ENCODE results near the gene IL37.

IL37 gene

GRCh38 chr2:112879491-112880041, 31.4 kb upstream of the IL37 start:
- H3K4me1 ChIP-seq (ENCODE audit: control insufficient read depth, insufficient read depth, low read length, unreplicated experiment), result peaks cover 43% of the 10 kb centered on the region
- no peaks in the 10 kb centered on the region for H3K79me2 ChIP-seq (ENCODE audit: control insufficient read depth, insufficient read depth, low read length, unreplicated experiment)
- no peaks in the 10 kb centered on the region for H3K36me3 ChIP-seq (ENCODE audit: insufficient read depth, low read length)
- peak overlapping the region; percentile 77 for H3K27ac ChIP-seq (ENCODE audit: low read depth, low read length)
- no peak overlapping the region for H3K4me3 ChIP-seq (ENCODE audit: low read depth, low read length)
- no peak overlapping the region for H2AFZ ChIP-seq (ENCODE audit: low read length, unreplicated experiment)
- no peaks in the 10 kb centered on the region for H3K27me3 ChIP-seq (ENCODE audit: insufficient read depth, low read length)

- no peak overlapping the region for H2AFZ ChIP-seq (ENCODE audit: low read length, unreplicated experiment)
- peaks cover 43% of the 10 kb centered on the region for H3K4me1 ChIP-seq (ENCODE audit: control insufficient read depth, insufficient read depth, low read length, unreplicated experiment)
- peak overlapping the region; percentile 77 for H3K27ac ChIP-seq (ENCODE audit: low read depth, low read length)
- H3K27me3 ChIP-seq (ENCODE audit: insufficient read depth, low read length), result no peaks in the 10 kb centered on the region
- H3K36me3 ChIP-seq (ENCODE audit: insufficient read depth, low read length), result no peaks in the 10 kb centered on the region
- no peaks in the 10 kb centered on the region for H3K79me2 ChIP-seq (ENCODE audit: control insufficient read depth, insufficient read depth, low read length, unreplicated experiment)
- H3K4me3 ChIP-seq (ENCODE audit: low read depth, low read length), result no peak overlapping the region
These were observed 30.9 kb upstream of the IL37 start for GRCh38 chr2:112880091-112880531.

GRCh38 chr2:112880696-112881095, 30.3 kb upstream of the IL37 start:
- Histone ChIP-seq H3K27me3 (ENCODE audit: insufficient read depth, low read length) (no peaks in the 10 kb centered on the region), H2AFZ (ENCODE audit: low read length, unreplicated experiment) (peak overlapping the region; percentile 17), H3K79me2 (ENCODE audit: control insufficient read depth, insufficient read depth, low read length, unreplicated experiment) (no peaks in the 10 kb centered on the region), H3K4me3 (ENCODE audit: low read depth, low read length) (no peak overlapping the region; the same call in 1 of the 2 replicates), H3K4me1 (ENCODE audit: control insufficient read depth, insufficient read depth, low read length, unreplicated experiment) (peaks cover 43% of the 10 kb centered on the region), H3K36me3 (ENCODE audit: insufficient read depth, low read length) (no peaks in the 10 kb centered on the region), H3K27ac (ENCODE audit: low read depth, low read length) (peak overlapping the region; percentile 77)

GRCh38 chr2:112881217-112881985, 29.6 kb upstream of the IL37 start:
- no peaks in the 10 kb centered on the region for H3K79me2 ChIP-seq (ENCODE audit: control insufficient read depth, insufficient read depth, low read length, unreplicated experiment)
- H3K27ac ChIP-seq (ENCODE audit: low read depth, low read length), result peak overlapping the region; percentile 77
- no peaks in the 10 kb centered on the region for H3K36me3 ChIP-seq (ENCODE audit: insufficient read depth, low read length)
- no peak overlapping the region for H3K4me3 ChIP-seq (ENCODE audit: low read depth, low read length)
- peaks cover 43% of the 10 kb centered on the region for H3K4me1 ChIP-seq (ENCODE audit: control insufficient read depth, insufficient read depth, low read length, unreplicated experiment)
- no peak overlapping the region for H2AFZ ChIP-seq (ENCODE audit: low read length, unreplicated experiment)
- no peaks in the 10 kb centered on the region for H3K27me3 ChIP-seq (ENCODE audit: insufficient read depth, low read length)

- peaks cover 29% of the 10 kb centered on the region for H3K4me1 ChIP-seq (ENCODE audit: control insufficient read depth, insufficient read depth, low read length, unreplicated experiment)
- H3K36me3 ChIP-seq (ENCODE audit: insufficient read depth, low read length), result no peaks in the 10 kb centered on the region
- H2AFZ ChIP-seq (ENCODE audit: low read length, unreplicated experiment), result no peak overlapping the region
- no peak overlapping the region for H3K4me3 ChIP-seq (ENCODE audit: low read depth, low read length)
- H3K27ac ChIP-seq (ENCODE audit: low read depth, low read length), result no peak overlapping the region
- H3K27me3 ChIP-seq (ENCODE audit: insufficient read depth, low read length), result no peaks in the 10 kb centered on the region
- H3K79me2 ChIP-seq (ENCODE audit: control insufficient read depth, insufficient read depth, low read length, unreplicated experiment), result no peaks in the 10 kb centered on the region
These were observed 27.3 kb upstream of the IL37 start for GRCh38 chr2:112883669-112884068.

- Histone ChIP-seq H3K4me3 (ENCODE audit: low read depth, low read length) (no peak overlapping the region), H3K27me3 (ENCODE audit: insufficient read depth, low read length) (no peaks in the 10 kb centered on the region), H3K36me3 (ENCODE audit: insufficient read depth, low read length) (no peaks in the 10 kb centered on the region), H3K27ac (ENCODE audit: low read depth, low read length) (no peak overlapping the region), H3K79me2 (ENCODE audit: control insufficient read depth, insufficient read depth, low read length, unreplicated experiment) (no peaks in the 10 kb centered on the region), H2AFZ (ENCODE audit: low read length, unreplicated experiment) (no peak overlapping the region), H3K4me1 (ENCODE audit: control insufficient read depth, insufficient read depth, low read length, unreplicated experiment) (peaks cover 23% of the 10 kb centered on the region)
These were observed 26.0 kb upstream of the IL37 start for GRCh38 chr2:112884869-112885505.

GRCh38 chr2:112885506-112885902, 25.5 kb upstream of the IL37 start:
- H3K27me3 ChIP-seq (ENCODE audit: insufficient read depth, low read length), result no peaks in the 10 kb centered on the region
- peaks cover 18% of the 10 kb centered on the region for H3K4me1 ChIP-seq (ENCODE audit: control insufficient read depth, insufficient read depth, low read length, unreplicated experiment)
- H3K79me2 ChIP-seq (ENCODE audit: control insufficient read depth, insufficient read depth, low read length, unreplicated experiment), result no peaks in the 10 kb centered on the region
- no peak overlapping the region for H3K27ac ChIP-seq (ENCODE audit: low read depth, low read length)
- no peak overlapping the region for H2AFZ ChIP-seq (ENCODE audit: low read length, unreplicated experiment)
- H3K4me3 ChIP-seq (ENCODE audit: low read depth, low read length), result no peak overlapping the region
- no peaks in the 10 kb centered on the region for H3K36me3 ChIP-seq (ENCODE audit: insufficient read depth, low read length)

- peaks cover 11% of the 10 kb centered on the region for H3K4me1 ChIP-seq (ENCODE audit: control insufficient read depth, insufficient read depth, low read length, unreplicated experiment)
- no peak overlapping the region for H3K27ac ChIP-seq (ENCODE audit: low read depth, low read length)
- H3K27me3 ChIP-seq (ENCODE audit: insufficient read depth, low read length), result no peaks in the 10 kb centered on the region
- H3K79me2 ChIP-seq (ENCODE audit: control insufficient read depth, insufficient read depth, low read length, unreplicated experiment), result no peaks in the 10 kb centered on the region
- no peaks in the 10 kb centered on the region for H3K36me3 ChIP-seq (ENCODE audit: insufficient read depth, low read length)
- H3K4me3 ChIP-seq (ENCODE audit: low read depth, low read length), result no peak overlapping the region
- no peak overlapping the region for H2AFZ ChIP-seq (ENCODE audit: low read length, unreplicated experiment)
These were observed 24.7 kb upstream of the IL37 start for GRCh38 chr2:112886291-112886690.

GRCh38 chr2:112887964-112888749, 22.8 kb upstream of the IL37 start:
- Histone ChIP-seq H3K4me3 (ENCODE audit: low read depth, low read length) (no peak overlapping the region), H3K36me3 (ENCODE audit: insufficient read depth, low read length) (no peaks in the 10 kb centered on the region), H3K4me1 (ENCODE audit: control insufficient read depth, insufficient read depth, low read length, unreplicated experiment) (no peaks in the 10 kb centered on the region), H3K27me3 (ENCODE audit: insufficient read depth, low read length) (no peaks in the 10 kb centered on the region), H3K79me2 (ENCODE audit: control insufficient read depth, insufficient read depth, low read length, unreplicated experiment) (no peaks in the 10 kb centered on the region), H2AFZ (ENCODE audit: low read length, unreplicated experiment) (no peak overlapping the region), H3K27ac (ENCODE audit: low read depth, low read length) (no peak overlapping the region)

GRCh38 chr2:112889976-112890375, 21.0 kb upstream of the IL37 start:
- H3K4me1 ChIP-seq (ENCODE audit: control insufficient read depth, insufficient read depth, low read length, unreplicated experiment), result no peaks in the 10 kb centered on the region
- no peaks in the 10 kb centered on the region for H3K36me3 ChIP-seq (ENCODE audit: insufficient read depth, low read length)
- H3K27me3 ChIP-seq (ENCODE audit: insufficient read depth, low read length), result no peaks in the 10 kb centered on the region
- no peak overlapping the region for H3K4me3 ChIP-seq (ENCODE audit: low read depth, low read length)
- H3K79me2 ChIP-seq (ENCODE audit: control insufficient read depth, insufficient read depth, low read length, unreplicated experiment), result no peaks in the 10 kb centered on the region
- H3K27ac ChIP-seq (ENCODE audit: low read depth, low read length), result no peak overlapping the region
- no peak overlapping the region for H2AFZ ChIP-seq (ENCODE audit: low read length, unreplicated experiment)

All from ACC112 (cell line).